NT2/D1 (cell line): ENCODE results near the gene CDC23.

Source experiments
- SUZ12 ChIP-seq: IDR thresholded peaks from 2 replicates; pipeline ENCODE4 v1.6.1; 2011; ENCODE audit not compliant: insufficient read length, insufficient read depth; ENCODE audit errors: extremely low read depth
- YY1 ChIP-seq: IDR thresholded peaks from 2 replicates; pipeline ENCODE4 v1.6.1; 2011; ENCODE audit not compliant: insufficient read length, insufficient read depth
- ZNF274 ChIP-seq: IDR thresholded peaks from 2 replicates; pipeline ENCODE4 v1.6.1; 2011; ENCODE audit warnings: mild to moderate bottlenecking, low read depth, low read length

DNA sequence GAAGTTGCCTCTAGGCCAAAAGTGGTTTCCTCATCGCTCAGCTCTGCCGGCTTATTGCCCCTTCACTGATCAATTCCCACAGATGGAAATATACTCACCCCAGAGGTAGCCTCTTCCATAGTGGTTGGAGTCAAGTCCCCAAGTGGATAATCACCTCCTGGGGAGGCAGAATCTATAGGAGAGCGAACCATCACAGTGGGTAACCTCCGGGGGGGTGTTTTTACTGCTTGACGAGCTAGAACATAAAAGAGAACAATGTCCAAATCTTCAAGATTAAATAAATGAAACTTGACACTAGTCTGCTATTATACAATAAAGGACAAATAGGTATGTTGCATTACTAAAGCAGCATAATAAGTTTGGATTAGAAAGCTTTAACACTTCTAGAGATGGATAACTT, 44.0 kb downstream of the CDC23 start:
- no peak for TF ChIP-seq SUZ12
- TF ChIP-seq ZNF274, result no peak
- no peak for TF ChIP-seq YY1
